Left forelimb (tissue), 1 donor: Measurements from ENCODE around the gene EIF3F.

Source experiments
- DNase-seq: peaks from one replicate; pipeline ENCODE4 v3.0.0-alpha.2; 2018; ENCODE audit warnings: low spot score

EIF3F gene

DNA sequence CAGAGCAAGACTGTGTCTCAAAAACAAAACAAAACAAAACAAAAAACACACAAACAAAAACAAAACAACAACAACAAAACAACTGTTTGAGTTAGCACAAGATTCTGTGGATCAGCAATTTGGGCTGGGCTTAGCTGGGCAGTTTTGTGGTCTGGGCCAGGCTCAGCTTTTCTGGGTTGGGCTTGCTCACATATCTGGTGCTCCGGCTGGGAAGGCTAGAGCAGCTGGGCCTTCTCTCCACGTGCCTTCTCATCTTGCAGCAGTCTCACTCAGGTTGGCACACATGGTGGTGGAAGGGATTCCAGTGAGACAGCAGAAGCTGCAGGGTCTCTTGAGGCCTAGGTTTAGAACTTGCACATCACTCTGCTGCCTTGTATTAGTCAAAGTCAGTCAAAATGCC, 35.7 kb downstream of the EIF3F start:
- DNase-seq, result no peak

DNA sequence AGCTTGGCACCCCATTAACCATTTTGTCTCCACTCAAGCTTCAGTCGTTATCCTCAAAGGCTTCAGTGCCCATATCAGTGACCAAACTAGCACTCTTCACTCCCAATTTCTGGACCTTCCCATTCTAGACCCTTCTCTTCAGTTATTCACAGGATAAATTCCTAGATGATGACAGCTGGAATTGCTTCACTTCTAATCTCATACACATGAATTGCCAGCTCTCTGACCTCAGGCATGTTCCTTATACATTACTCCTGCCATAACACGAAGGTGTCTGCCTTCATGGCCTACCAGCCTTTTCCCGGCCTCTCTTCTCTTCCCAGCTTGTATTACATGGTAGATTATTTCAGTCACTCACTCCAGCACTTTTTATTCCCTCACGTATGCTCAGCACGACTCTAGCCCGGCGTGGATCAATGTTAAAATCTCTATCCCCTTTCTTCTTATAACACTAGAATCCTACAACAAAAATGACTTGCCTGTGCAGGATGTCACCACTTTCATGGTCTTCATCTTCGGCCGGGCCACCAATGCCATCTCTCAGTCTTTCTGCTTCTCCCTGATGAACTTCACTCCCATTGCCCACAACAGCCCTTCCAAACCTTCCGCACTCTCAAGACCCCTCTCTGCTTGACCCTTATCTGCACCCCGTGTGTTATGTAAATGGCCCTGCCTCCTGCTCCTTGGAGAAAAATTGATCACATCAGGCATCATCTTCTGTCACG, 36.9 kb downstream of the EIF3F start:
- no peak for DNase-seq

DNA sequence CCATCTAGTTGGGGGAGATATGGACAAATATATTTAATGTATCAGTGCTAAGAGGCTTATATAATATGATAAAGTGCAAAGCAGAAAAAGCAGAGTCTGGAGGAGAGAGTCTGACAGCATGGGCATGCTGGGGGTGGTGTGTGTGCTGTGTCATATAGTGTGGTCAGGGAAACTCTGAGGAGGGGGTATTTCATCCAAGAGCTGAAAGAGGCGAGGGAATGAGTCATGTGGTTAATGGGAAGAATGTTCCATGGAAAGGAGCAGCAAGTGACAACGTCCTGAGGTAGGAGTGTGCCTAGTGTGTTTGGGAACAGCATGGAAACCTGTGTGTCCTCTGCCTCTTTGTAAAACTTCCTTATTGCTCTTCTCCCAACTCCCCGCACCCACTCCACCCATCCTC, 38.0 kb downstream of the EIF3F start:
- DNase-seq, result no peak

DNA sequence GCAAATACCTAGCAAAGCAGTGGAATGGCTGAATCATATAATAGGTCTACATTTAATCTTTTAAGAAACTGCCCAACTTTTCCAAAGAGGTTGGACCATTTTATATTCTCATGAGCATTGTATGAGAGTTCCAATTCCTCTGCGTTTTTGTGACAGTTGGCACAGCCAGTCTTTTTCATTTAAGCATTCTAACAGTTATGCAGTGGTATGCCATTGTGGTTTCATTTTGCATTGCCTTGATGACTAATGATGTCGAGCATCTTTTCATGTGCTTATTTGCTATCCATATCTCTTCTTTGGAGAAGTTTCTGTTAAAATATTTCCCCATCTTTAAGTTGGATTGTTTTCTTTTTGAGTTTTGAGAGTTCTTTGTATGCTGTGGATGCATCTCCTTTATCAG, 38.7 kb downstream of the EIF3F start:
- DNase-seq, result no peak

DNA sequence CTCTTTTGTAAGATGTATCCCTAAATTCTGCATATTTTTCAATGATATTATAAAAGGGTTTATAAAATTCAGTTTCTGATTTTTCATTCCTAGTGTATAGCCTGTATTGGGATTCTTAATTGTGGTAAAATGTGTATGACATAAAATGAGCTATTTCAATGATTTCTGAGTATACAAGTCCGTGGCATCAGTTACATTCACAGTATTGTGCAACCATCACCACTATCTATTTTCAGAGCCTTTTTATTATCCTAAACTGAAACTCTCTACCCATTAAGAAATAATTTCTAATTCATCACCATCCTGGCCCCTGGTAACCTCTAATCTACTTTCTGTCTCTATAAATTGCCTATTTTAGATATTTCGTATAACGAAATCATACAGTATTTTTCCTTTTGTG, 39.8 kb downstream of the EIF3F start:
- no peak for DNase-seq

DNA sequence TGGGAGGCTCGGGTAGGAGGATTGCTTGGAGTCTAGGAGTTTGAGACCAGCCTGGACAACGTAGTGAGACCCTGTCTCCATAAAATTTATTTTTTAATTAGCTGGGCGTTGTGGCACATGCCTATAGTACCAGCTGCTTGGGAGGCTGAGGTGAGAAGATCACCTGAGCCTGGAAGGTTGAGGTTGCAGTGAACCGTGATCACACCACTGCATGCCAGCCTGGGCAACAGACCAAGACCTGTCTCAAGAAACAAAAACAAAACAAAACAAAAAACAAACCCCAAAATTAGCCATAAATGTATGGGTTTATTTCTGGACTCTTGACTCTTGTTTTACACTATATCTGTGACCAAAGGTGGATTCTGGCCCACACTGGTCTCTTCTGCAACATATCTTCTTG, 41.6 kb downstream of the EIF3F start:
- no peak for DNase-seq

DNA sequence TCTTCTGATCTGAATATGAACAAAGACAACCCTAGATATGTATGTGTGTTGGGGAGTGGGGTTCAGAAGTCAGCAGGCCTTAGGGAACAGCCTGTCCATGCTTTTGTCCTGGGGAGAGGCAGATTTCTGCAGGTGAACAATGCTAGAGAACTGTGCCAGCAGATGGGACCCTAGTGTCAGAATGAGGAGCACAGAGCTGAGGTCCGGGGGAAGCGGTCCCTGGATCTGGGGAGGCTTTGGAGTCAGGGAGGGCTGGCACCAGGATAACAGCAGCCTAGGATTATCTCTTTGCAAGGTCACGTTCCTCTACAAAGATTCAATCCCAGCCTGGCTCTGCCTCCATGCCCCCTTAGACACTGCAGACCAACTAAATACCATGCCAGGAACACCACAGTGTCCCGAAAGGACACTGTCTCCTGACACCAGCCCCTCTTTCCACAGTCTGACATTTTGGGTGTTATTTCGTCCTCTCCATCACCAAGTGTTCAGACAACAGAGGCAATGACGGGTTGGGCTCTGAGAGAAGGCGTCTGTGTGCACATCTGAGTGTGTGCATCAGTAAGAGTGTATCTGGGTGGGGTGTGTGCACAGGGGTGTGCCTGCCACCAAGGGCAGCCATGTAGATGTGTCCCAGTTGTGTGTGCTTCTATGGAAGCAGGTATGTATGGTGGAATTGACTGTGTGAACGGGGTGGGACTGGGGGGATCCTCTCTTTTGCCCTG, 43.5 kb downstream of the EIF3F start:
- DNase-seq, result no peak

DNA sequence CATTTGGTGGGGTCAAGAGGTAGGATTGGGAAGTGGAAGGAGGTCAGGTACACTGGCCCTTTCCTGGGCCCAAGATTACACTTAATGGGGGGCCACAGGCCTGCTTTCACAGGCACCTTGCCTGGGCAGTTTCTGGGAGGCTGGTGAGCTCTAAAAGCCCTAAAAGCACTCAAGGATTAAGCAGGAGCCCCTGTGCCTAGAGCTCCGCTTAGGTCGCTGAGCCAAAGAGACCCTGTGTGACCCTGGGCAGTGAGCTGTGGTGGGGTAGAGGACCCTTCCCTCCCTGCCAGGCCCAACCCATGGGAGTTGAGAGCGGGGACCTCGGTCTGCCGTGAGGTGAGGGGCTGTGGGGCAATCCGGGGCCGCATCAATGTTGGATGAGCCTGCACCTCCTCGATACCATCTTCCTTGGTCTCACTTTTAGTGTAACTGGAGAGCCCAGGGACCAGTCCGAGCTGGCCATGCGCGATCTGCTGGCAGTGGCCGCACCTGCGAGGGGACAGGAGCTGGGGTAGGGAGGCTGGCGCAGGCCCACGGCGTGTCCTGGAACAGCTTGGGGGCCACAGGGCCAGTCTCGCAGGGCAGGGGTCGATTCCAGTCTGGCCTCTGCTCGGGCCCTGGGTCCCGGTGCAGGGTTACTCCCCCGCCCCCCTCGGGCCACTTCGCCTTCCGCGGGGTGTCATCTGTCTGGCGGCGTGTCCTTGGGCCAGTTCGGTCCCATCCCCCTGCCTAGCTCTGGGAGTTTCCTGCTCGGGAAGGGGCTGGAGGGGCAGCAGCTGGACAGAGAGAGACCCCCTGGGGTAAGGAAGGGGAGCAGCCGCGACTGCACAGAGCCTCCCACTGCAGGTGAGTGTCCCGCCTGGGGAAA, 44.3 kb downstream of the EIF3F start:
- no peak for DNase-seq

DNA sequence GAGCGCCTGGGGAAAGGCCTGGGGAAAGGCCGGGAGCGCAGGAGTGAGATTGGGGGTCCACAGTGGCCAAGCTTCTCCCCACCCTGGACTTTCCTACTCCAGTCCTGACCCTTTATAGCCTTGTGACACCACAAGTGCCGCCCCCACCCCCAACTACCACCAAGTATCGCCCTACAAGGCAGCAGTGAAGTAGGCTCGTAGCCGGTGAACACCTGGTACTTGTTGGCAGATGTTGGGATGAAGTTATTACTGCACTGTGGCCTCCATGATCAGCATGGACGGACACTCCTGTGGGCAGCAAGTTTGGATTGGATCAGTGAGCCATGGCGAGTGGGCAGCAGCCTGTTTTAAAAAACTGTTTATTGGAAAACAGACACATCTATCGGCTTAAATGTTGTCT, 45.0 kb downstream of the EIF3F start:
- no peak for DNase-seq

DNA sequence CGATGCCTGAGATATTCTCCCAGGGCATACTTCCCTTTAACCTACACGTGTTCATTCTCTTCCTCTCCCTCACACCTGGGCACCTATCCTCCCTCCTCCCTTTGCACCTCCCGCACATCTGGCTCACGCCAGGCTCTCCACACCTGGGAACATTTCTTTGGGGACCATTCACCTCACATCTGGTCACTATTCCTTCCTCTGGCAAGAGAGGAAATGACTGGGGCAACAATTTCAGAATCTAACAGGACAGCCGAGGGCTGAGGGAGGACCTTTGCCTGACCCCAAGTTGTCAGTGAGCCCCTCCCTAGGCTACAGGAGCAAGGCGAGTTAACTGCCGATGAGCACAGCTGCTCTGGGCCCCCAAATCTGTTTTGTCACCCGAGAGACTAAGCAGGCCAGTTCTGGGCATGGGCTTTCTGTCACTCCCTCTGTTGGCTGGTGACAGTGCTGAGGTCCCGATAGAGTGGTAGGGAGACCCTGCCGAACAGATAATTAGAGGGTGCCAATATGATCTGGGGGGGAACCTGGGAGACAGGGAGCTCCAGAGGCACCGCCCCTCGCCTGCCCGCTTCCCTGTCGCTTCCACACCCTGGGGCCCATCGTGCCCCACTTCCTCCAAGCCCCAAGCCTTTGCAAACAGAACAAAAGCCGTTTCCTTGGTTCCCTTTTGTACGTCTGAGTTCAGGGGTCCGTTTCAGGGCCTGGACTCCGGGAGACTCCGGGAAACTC, 45.6 kb downstream of the EIF3F start:
- DNase-seq, result no peak

DNA sequence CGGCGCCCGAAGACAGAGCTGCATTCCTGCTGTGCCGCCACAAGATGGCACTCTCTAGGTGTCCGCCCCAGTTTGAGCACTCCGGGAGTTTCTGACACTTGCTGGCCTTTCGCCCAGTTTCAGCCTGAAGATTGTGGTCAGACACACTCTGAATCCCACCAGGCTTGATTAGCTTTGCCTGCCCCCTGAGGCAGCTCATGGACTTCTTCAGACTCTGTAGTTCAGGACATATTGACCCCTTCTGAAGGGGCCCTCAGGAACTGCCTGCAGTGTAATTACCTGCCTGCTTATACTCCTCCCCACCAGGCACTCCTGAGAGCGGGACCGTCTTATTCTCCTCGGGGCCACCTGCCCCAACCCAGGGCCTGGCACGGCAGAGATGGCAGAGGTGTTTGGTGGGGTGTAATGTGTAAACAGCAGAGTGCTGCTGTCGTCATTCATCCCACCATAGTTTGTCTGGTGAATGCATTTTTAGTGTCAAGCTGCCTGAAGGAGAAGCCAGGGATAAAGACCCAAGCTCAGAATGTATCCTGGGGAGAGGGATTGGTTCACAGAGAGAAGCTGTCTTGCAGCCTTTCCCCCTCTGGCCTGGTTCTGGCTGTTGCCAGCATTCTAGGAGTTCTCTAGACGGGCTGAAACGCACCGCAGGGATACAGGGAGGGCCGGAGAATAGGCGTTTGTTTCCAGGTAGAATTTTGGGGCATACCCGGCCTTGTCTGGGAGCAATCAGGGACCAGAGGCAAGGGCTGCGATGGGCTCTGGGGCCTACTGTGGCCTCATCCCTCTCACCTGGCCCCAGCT, 46.4 kb downstream of the EIF3F start:
- DNase-seq, result peak; percentile 85

DNA sequence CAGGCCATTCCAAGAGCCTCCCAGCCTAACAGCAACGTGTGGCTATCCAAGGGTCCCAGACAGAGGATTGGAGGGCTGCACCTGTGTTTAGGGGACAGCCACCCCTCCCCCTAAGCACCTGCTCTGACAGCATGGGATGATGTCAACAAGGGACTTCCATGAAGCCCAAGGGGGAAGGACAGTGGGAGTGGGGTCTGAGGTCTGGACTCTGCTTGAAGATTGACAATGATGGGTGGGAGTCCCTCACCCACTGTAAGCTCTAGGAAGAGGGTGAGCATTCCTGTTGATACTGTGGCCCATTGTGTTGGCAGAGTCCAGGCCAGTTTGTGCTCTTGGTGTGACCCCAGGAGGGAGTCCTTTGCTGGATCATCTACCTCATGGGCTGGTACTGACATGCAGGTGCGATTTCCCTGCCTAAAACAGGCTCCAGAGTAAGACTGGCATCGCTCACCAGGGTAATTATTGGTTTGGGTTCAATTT, 47.0 kb downstream of the EIF3F start:
- DNase-seq, result no peak

DNA sequence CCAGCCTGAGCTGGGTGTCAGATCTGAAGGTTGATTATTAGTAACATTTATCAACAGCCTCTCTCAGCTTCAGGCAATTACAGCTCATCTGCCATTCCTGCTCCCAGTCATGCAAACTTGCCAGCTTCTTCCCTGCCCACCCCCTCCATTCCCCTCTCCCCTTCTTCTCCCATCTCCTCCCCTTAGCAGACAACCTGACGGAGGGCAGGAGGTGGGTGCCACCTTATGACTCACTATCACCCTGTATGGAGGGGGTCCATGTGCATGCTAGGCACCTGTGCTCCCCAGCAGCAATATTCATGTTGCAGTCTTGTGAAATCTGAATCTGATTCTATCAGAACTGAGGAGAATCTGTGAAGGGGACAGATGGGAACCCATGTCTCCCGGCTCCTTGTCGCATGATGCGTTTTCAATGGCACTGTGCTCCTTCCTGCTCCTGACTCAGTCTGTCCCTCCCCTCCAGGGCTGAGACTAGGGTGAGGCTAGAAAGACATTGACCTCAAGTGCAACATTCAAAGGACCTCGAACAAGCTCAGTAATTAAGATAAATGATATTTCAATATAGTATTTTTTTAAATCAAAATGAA, 47.6 kb downstream of the EIF3F start:
- no peak for DNase-seq

DNA sequence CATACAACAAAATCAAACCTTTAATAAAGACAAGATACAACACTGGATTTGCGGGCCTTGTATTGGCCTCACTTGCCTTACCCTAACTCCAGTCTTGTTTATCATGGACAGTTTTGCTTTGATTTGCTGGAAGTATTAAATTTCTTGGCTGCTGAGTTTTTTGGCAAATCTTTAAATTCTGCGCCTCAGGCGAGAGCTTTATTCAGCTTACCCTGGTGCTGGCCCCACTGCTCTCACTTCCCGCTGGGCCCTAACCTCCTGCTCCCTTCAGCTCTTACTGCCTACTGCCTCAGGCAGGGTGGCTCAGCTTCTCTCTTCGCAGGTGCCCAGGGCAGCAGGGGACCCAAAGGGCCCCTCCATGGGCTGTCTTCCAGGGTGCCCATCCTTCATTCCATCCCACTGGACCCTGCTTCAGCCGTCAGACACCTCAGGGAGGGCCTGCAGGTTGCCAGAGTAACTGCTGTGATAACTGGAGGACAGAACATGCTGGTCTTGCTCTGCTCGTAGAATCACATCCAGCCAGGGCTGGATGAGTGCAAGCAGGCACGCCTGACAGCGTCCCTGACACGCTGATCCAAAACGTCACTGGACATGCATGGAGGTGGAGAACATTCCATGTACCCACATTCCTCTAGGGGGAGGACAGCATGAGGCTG, 48.2 kb downstream of the EIF3F start:
- no peak for DNase-seq

DNA sequence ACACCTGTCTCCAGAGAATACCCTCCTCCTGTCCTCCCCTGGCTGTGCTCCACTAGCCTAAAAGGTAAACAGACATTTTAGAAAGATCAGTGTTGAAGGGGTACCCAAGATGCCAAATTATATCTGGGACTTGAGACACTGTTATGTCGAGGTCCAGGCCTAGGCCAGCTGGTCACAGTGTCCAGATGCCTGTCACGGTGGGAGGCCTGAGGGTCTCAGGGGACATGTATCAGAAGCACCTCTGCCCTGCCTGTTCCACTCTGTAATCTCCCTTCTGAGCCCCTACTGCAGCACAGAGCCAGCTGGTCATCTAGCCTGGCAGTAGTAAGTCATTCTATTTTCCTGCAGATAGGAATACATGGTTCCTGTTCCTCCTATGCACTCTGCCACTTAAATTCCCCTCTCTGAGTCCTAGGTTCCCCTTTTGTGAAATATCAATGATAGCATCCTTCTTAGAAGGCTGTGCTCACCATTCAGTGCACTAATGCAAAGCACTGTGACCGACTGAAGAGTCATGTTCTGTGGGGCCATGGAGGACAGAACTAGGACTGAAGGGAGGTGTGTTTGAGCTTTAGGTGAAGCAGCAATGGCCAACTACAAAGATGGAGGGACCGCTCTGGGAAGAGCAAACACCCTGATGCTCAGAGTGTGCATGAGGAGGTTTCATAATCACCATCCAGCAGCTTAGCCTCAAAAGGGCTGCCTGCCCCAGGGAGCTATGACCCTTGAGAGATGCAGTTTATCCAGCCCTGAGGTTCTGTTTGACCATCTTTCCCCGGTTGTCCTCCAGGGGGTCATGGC, 49.1 kb downstream of the EIF3F start:
- DNase-seq, result no peak

DNA sequence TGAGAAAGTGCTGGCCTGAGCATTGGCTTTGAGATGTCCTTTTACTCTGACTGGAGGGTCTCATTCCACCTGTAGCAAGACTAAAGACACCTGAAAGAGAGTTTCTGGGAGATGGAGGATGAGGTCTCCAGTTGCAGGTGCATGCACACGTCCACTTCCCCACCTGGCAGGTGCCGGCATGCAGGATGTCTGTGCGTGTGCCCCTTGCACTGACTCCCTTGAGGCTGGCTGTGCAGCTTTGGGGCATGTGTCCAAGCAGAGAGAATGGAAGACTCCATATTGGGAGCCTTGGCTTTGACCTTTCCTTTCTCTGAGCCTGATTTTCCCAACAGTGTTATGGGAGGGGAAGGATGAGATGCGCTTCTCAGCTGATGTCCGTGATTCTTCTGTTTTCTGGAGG, 49.8 kb downstream of the EIF3F start:
- DNase-seq, result no peak

DNA sequence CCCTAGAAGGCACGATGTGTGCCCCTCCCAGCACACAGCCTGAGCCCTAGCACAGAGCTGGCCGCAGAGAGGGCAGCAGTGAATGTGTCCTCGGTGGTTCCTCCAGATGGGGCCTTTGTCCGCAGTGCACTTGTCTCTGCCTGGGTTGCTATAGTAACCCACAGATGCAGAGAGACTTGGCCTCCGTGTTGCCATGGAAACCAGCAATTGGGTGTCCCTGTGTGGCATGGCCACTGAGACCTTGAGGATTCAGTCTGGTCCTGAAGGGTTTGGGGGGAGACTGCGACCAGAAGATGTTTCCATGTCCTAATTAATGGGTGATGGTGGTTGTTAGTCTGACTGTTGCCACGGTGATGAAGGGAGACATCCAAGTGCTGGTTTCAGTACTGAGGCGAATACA, 51.3 kb downstream of the EIF3F start:
- DNase-seq, result no peak

DNA sequence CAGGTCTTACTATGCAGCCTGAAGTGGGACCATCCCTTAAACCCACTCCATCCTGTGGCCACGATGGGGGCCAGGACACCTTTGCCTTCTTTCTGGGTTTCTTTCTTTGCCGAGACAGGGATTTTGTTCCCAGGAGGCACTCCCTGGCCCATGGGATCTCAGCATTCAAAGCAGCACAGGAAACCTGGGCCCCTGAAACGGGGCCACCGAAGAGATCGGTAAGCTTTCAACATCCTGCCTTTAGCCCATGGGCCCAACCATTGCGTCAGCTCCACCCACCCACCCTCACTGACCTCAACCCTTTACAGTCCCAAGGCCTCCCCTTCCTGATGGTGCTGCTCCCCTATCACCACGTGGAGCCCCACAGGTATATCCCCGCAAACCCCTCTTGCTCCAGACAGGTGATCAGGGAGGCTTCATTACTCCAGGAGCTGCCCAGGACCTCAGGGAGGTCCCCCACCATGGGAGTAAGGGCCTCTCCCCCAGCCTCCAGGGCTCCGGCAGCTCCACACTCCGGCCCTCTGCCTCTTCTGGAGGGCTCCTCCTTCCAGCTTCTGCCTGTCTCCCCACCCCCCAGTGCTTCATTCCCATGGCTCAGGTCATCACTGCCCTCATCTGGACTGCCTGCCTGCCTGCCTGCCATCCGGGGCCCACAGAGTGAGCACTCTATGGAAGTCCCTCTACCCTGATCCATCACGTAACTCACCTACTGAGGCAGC, 51.8 kb downstream of the EIF3F start:
- no peak for DNase-seq
